GM18526 (cell line): ENCODE results near the gene CD74.
A peak's percentile ranks its signal among the peaks of the same experiment; 100 is the strongest.

Source experiments
- POLR2A ChIP-seq: IDR thresholded peaks from 3 replicates; pipeline ENCODE4 v1.6.1; 2011; ENCODE audit not compliant: insufficient read length; ENCODE audit errors: extremely low read depth

Gene CD74

DNA sequence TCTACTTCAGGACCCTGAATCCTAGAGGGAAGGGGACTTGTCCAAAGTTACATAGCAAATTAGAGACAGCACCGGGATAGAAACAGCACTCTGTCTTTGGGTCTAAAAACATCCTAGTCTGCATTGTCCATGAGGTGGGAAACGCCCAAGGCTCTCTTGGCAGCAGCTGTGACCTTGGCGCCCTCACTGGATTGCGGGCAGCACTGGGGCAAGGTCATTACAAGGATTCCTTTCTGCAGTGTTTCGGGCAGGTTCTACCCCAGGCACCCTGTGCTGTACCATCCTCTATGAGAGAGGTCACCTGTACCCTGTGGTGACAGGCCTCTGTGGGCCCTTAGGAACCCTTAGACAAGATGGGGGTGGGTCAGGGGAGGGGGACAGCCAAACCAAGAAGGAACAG, 8.6 kb downstream of the CD74 start:
- TF ChIP-seq POLR2A: peak; percentile 5

DNA sequence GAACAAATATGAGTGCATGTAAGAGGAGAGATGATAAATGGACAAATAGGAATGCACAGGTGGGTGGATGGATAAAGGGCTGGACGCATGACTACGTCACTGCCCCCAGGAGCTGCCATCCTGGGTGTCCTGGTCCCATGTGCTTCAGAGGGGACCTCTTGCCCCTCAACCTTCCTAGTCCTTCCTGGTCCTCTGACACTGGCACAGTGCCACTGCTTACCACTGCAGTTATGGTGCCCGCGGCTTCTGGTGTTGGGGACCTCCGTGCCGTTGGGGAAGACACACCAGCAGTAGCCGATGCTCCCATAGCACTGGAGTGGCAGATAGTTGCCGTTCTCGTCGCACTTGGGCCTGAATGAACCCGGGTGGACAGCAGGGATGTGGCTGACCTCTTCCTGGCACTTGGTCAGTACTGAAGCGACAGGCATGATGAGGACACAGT, 9.8 kb downstream of the CD74 start:
- peak; percentile 57 for TF ChIP-seq POLR2A

DNA sequence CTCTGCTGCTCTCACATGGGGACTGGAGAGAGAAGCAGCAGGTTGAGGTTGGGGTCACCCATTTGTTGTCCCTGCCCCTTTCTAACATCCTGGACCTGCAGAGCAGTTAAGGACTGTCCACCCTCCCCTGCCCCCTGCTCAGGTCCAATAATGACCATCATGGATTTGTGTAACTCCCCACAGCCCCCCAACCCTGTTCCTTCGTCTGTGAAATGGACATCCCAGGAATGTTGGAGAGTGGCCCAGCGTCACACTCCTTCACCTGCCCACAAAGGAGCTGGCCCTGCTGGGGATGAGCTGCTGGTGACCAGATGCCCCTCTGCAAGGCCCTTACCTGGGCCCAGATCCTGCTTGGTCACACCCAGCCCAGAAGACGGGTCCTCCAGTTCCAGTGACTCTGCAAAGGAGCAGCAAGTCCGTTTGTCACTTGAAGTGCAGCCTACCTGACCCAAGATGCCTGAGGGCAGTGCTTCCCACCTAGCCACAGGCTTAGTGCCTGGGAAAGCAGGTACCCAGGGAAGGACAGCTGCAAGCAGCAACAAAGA, 10.4 kb downstream of the CD74 start:
- TF ChIP-seq POLR2A: no peak

DNA sequence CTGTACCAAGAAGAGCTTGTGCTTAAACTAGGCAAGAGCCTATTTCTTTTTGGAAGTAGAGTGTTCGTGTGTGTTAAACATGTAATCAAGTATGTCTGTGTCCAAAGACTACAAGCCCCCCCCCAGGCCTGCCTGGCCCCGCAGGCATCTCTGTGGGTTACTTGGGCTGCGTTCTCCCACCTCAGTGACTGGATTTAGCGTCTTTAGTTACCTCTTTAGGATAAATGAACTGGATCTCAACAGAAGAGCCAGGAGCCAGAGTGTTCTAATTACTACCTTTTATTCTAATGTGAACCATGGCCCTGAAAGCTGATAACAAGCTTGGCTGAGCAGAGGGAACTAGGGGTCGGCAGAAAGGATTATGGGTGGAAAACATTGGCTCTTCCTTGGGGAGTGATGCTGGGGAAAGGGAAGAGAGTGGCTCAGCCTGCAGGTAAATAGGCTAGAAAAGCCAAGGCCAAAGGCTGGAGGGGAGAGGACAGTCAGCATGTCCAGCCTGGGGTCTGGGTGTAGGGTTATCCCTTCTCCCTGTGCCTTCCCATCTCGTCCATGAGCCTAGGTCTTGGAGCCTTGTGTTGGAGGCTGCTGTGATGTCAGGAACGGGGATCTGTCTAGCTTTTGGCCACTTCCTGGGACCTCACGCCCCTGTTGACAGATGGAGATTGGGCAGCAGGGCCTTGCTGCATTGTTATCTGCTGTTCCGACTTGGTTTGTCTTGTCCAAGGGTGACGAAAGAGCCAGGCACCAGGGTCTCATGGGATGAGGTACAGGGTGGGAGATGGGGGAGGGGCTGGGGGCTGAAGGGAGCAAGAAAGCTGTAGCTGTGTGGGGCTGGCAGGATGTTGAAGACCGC, 11.1 kb downstream of the CD74 start:
- TF ChIP-seq POLR2A: peak; percentile 5

DNA sequence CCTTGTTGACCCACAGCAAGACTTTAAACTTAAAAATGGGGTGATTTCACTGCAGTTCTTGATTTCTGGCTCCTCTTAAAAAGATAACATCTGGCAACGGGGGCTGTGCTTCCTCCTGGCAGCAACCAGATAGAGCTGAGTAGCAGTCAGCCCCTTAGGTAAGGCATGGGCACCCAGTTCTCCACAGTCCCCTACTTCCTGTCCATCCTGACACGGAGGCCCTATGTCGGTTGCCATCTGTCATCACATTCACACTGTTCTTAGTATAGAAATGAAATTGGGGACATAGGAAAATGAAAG, 11.7 kb downstream of the CD74 start:
- peak; percentile 50 for TF ChIP-seq POLR2A

DNA sequence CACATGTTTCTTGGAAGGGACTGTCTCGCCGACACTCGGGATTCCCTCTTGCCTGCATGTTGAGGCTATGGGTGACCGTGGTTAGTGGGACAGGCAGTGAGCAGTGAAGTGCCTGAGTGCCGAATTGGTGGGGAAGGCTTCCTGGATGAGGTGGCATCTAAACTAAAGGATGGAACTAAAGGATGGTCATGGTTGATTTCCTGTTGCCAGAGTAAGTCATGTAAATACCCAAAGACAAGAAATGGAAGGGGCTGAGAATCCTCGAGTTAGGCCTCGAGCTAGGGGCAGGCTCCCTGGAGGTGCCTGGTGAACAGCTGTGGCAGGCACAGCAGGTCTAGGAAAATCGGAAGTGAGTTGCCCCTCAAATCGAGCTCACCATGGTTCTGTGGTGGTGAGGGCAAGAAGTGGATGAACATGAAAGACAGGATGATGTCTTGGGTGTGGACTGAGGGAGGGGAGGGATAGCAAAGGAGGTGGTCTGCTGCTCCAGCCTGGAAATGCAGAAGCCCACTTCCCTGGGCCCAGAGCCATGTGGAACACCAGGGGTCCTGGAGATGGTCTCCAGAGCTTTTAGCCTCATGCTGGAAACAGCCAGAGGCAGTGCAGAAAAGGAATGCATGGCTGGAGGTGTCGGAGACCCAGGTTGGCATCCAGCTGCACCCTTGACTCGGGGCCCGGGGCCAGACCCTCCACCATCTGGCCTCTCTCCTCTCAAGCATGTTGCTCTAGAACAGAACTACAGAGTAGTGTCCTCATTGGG, 12.2 kb downstream of the CD74 start:
- peak; percentile 55 for TF ChIP-seq POLR2A

DNA sequence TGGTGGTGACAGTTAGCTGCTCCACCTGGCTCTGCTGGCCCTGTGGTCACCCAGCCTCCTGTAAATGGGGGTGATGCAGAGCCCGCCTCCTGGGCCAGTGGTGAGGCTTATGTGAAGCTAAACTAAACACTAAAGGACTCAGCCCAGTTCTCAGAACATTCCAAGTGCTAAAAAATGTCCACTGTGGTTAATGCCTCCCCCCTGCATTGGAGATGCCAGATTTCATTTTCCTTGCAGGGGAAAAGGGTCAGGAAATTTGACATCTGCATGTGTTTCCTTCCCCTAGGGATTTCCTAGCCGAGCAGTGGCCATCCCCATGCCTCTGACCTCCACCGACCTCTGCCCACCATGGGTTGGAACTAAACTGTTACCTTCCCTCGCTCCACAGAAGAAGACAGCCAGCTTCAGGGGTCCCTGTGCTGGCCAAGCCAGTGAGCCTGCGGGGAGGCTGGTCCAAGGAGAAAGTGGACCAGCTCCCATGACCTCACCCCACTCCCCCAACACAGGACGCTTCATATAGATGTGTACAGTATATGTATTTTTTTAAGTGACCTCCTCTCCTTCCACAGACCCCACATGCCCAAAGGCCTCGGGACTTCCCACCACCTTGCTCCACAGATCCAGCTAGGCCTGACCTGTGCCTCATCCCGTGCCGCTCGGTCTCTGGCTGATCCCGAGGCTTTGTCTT, 13.0 kb downstream of the CD74 start:
- TF ChIP-seq POLR2A: peak; percentile 37

DNA sequence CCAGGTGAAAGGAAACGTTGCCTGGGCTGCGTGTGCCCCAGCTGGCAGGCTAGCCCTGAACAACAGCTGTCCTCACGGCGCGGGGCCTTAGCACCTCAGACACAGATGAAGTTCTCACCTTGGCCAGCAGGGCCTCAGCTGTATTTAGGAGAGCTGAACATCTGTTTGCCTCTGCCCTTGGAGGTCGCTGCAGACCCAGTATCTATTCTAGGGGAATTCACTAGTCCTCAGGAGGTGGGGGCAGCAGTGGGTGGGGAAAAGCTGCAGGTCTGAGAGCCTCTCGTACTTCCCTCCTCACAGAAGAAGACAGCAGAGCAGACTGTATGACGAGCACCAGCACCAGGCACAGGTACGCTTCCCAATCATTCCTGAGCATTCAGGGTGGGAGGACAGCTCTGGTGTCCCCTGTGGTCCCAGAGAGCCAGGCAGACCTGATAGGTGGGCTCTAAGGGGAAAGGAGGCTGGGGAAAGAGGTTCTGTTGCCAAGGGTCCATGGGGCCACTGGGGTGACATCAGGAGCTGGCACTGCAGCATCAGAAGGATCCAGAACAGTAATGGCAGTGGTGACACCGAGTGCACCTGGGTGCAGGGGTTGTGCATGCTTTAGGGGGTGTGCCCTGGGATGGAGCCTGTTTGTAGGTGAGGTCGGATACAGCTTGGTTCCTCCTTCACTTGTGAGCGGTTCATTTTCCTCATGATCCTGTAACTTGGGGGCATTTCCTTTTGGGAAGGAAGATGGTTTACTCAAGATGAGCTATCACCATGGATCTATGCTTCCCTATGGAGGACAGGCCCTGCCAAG, 13.8 kb downstream of the CD74 start:
- peak; percentile 39 for TF ChIP-seq POLR2A

DNA sequence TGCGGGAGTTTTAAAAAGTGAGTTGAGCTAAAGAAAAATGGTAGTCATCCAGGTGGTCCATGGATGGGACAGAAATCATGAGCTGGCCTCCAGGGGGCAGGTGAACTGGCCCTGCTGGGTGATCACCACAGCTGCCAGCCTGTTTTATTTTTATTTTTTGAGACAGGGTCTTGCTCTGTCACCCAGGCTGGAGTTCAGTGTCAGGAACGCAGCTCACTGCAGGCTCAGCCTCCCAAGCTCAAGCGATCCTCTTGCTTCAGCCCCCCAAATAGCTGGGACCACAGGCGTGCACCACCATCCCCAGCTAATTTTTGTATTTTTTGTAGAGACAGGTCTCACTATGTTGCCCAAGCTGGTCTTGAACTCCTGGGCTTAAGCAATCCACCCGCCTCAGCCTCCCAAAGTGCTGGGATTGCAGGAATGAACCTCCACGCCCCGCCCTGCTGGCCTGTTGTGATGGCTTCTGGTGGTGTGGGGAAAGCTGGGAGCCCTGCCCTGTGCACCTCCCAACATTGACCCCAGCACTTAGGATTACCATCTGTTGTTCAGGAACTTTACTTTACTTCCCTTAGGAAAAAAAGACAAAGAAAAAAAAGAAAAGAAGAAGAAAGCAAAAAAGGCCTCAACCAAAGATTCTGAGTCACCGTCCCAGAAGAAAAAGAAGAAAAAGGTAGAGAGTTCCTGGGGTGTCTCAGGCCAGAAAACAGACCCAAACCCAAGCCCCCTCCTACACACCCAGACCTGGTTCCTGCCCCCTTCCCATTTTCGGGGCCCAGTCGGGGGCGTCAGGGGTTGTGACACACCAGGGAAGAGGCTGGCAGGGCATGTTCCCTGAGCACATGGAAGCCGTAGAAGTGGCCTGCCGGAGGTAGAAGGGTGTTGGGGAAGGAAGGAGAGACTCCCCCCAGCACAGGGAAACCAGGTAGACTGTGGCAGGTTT, 14.7 kb downstream of the CD74 start:
- no peak for TF ChIP-seq POLR2A

DNA sequence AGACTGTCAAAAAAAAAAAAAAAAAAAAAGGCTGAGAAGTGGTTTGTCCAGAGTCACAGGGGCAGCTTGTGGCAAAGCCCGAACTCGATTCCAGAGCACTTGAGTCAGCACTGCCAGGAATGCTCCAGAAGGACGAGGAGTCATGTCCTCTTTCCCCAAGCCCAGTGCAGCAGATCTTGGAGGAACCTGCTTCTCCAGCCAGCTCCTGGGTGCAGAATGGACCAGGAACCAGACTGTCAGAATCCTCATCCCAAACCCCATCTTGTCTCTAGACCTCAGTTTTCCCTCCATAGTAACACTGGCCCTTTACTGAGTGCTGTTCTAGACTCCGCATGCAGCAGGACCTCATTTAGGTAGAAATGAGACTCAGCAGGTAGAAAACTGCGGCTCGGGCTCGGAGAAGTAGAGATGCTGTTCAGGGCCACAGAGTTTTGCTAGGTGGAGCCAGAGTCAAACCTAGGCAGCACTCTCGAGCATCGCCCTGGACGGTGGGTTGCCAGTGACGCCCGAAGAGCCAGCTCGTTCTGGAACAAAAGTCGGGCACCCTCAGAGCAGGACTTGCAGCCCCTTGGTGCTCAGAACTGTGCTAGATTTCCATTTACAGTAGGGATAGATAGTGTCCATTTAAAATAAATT, 15.4 kb downstream of the CD74 start:
- no peak for TF ChIP-seq POLR2A

DNA sequence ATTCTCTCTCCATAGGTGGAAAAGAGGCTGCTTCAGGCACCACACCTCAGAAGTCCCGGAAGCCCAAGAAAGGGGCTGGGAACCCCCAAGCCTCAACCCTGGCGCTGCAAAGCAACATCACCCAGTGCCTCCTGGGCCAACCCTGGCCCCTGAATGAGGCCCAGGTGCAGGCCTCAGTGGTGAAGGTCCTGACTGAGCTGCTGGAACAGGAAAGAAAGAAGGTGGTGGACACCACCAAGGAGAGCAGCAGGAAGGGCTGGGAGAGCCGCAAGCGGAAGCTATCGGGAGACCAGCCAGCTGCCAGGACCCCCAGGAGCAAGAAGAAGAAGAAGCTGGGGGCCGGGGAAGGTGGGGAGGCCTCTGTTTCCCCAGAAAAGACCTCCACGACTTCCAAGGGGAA, 16.4 kb downstream of the CD74 start:
- TF ChIP-seq POLR2A: no peak

DNA sequence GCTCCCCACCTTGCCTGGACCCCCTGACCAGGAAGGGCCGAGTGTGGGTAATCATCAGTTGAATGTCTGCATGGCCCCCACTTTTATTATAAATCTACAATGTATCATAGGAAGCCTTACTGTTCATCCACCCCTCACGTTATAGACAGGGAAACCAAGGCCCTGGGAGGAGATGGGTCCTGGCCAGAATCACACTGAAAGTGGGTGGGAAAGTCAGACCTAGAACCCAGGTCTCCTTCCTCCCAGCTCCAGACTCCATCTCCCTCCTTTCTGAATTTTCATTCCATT, 17.1 kb downstream of the CD74 start:
- no peak for TF ChIP-seq POLR2A

DNA sequence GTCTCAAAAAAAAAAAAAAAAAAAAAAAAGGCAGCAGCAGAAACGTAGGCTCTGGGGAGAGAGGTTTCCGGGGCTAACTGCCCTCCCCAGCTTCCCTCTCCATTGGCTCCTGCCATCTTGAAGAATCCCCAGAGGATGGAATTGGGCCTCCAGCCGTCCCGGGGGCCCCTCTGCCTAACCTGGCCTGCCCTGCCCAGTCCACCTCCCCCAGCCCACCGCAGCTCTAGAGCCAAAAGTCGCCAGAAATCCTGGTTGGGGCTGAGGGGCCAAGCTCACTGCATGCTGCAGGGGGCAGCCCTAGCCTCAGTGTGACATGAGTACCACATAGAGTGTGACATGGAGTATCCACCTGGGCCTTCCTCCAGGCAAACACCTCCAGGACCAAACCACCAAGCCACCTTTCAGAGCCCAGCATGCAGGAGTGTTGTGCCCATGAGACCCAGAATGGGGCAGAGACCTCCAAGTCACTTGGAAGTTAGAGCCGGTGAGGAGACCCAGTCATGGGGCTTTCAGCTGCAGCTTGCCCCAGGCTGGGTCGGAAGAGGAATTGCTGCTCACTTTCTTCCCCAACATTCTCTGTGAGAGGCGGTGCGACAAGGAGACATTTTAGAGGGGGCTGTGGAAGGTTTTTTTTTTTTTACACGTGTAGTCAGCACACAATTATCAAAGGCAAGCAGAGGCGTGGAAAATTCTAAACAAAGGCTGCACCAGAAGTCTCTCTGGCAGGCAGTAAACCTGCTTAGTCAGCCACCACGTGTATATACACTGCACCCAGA, 17.6 kb downstream of the CD74 start:
- TF ChIP-seq POLR2A: no peak
